ENCODE measurements around the gene THAP10. TPM values are rescaled to one million over a fixed set of nuclear protein-coding genes. Genes with fewer than 3 reads are reported as not detected.
"Not testable (repeated sequence)": the region's sequence is repeated elsewhere in the genome, so short reads cannot be mapped to it uniquely, and the experiment has no call there.

The THAP10 gene
- total RNA-seq, 1 donor: 0.10 TPM

GRCh38 chr15:70867911-70868467 is 24.2 kb downstream of the THAP10 start:
- Histone ChIP-seq H3K27me3 (ENCODE audit: insufficient read depth, low read length) (no peaks in the 10 kb centered on the region), H3K4me1 (ENCODE audit: insufficient read depth, low read length) (no peaks in the 10 kb centered on the region), H3K9me3 (ENCODE audit: low read depth, low read length) (no peaks in the 10 kb centered on the region), H3K4me3 (ENCODE audit: low read length) (no peak overlapping the region)

GRCh38 chr15:70866982-70867641 is 25.1 kb downstream of the THAP10 start:
- H3K4me1 ChIP-seq (ENCODE audit: insufficient read depth, low read length): no peaks in the 10 kb centered on the region
- H3K4me3 ChIP-seq (ENCODE audit: low read length): no peak overlapping the region
- no peaks in the 10 kb centered on the region for H3K27me3 ChIP-seq (ENCODE audit: insufficient read depth, low read length)
- no peaks in the 10 kb centered on the region for H3K9me3 ChIP-seq (ENCODE audit: low read depth, low read length)

GRCh38 chr15:70863450-70864218 is 28.6 kb downstream of the THAP10 start:
- H3K9me3 ChIP-seq (ENCODE audit: low read depth, low read length): no peaks in the 10 kb centered on the region
- H3K27me3 ChIP-seq (ENCODE audit: insufficient read depth, low read length): no peaks in the 10 kb centered on the region
- no peaks in the 10 kb centered on the region for H3K4me1 ChIP-seq (ENCODE audit: insufficient read depth, low read length)
- H3K4me3 ChIP-seq (ENCODE audit: low read length): no peak overlapping the region

GRCh38 chr15:70859998-70860397 is 32.2 kb downstream of the THAP10 start:
- H3K4me1 ChIP-seq (ENCODE audit: insufficient read depth, low read length): no peaks in the 10 kb centered on the region

DNA sequence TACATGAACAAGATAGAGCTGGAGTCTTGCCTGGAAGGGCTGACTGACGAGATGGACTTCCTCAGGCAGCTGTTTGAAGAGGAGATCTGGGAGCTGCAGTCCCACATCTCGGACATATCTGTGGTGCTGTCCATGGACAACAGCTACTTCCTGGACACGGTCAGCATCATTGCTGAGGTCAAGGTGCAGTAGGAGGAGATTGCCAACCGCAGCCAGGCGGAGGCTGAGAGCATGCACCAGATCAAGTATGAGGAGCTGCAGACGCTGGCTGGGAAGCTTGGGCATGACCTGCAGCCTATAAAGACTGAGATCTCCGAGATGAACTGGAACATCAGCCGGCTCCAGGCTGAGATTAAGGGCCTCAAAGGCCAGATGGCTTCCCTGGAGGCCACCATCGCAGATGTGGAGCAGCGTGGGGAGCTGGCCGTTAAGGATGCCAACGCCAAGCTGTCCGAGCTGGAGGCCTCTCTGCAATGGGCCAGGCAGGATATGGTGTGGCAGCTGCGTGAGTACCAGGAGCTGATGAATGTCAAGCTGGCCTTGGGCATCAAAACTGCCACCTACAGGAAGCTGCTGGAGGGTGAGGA is 32.8 kb downstream of the THAP10 start:
- Histone ChIP-seq H3K4me1 (ENCODE audit: insufficient read depth, low read length) (no peaks in the 10 kb centered on the region), H3K27me3 (ENCODE audit: insufficient read depth, low read length) (peaks cover 21% of the 10 kb centered on the region), H3K4me3 (ENCODE audit: low read length) (no peak overlapping the region), H3K9me3 (ENCODE audit: low read depth, low read length) (no peaks in the 10 kb centered on the region)

More at GRCh38 chr15:70859998-70860397, 32.2 kb downstream of the THAP10 start:
- no peak overlapping the region for H3K4me3 ChIP-seq (ENCODE audit: low read length)
- H3K27me3 ChIP-seq (ENCODE audit: insufficient read depth, low read length): peaks cover 16% of the 10 kb centered on the region
- H3K9me3 ChIP-seq (ENCODE audit: low read depth, low read length): no peaks in the 10 kb centered on the region

DNA sequence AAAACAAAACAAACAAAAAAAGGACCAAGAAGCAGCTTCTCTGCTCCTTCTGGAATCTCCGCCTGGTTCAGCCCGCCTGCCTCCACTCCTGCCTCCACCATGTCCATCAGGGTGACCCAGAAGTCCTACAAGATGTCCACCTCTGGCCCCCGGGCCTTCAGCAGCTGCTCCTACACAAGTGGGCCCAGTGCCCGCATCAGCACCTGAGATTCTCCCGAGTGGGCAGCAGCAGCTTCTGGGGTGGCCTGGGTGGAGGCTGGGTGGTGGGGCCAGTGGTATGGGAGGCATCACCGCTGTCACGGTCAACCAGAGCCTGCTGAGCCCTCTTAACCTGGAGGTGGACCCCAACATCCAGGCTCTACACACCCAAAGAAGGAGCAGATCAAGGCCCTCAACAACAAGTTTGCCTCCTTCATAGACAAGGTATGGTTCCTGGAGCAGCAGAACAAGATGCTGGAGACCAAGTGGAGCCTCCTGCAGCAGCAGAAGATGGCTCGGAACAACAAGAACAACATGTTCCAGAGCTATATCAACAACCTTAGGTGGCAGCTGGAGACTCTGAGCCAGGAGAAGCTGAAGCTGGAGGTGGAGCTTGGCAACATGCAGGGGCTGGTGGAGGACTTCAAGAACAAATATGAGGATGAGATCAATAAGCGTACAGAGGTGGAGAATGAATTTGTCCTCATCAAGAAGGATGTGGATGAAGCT is 33.5 kb downstream of the THAP10 start:
- H3K4me1 ChIP-seq (ENCODE audit: insufficient read depth, low read length); H3K9me3 ChIP-seq (ENCODE audit: low read depth, low read length); H3K4me3 ChIP-seq (ENCODE audit: low read length): not testable (repeated sequence)
- peaks cover 24% of the 10 kb centered on the region for H3K27me3 ChIP-seq (ENCODE audit: insufficient read depth, low read length)

DNA sequence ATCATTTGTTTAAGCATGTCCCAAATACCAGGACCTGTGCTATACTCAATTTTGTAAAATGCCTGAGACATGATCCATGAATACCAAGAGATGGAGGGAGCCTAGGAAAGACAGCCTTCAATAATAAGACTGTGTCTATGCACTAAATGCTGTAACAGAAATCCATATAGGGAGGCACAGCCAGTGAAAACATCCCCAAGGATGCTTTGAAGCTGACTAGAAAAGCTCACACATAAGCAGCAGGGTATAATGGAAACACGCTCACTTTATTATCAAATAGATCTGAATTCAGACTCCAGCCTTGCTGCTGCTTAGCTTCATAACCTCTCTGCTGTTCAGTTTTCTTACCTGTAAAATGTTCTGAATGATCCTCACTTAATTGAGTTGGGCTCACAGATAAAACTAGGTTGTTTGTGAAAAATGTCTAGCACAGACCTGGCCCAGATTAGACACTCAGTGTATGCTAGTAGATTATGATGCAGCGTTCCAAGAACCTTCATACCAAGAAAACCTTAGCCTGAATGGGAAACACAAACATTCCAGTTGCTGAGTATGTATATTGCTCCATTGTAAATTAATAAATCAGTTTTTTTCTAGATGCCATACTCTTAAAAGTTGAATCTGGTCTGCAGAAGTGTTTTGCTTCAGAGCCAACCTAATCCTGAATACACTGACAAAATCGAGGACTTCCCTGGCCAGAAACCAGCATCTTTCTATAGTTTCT is 34.5 kb downstream of the THAP10 start:
- Histone ChIP-seq H3K4me1 (ENCODE audit: insufficient read depth, low read length) (peaks cover 4% of the 10 kb centered on the region), H3K27me3 (ENCODE audit: insufficient read depth, low read length) (peaks cover 32% of the 10 kb centered on the region), H3K9me3 (ENCODE audit: low read depth, low read length) (no peaks in the 10 kb centered on the region), H3K4me3 (ENCODE audit: low read length) (no peak overlapping the region)

- Histone ChIP-seq H3K4me1 (ENCODE audit: insufficient read depth, low read length) (peaks cover 4% of the 10 kb centered on the region), H3K27me3 (ENCODE audit: insufficient read depth, low read length) (peaks cover 38% of the 10 kb centered on the region), H3K9me3 (ENCODE audit: low read depth, low read length) (no peaks in the 10 kb centered on the region), H3K4me3 (ENCODE audit: low read length) (no peak overlapping the region)
These were observed 35.2 kb downstream of the THAP10 start for GRCh38 chr15:70856884-70857561.

DNA sequence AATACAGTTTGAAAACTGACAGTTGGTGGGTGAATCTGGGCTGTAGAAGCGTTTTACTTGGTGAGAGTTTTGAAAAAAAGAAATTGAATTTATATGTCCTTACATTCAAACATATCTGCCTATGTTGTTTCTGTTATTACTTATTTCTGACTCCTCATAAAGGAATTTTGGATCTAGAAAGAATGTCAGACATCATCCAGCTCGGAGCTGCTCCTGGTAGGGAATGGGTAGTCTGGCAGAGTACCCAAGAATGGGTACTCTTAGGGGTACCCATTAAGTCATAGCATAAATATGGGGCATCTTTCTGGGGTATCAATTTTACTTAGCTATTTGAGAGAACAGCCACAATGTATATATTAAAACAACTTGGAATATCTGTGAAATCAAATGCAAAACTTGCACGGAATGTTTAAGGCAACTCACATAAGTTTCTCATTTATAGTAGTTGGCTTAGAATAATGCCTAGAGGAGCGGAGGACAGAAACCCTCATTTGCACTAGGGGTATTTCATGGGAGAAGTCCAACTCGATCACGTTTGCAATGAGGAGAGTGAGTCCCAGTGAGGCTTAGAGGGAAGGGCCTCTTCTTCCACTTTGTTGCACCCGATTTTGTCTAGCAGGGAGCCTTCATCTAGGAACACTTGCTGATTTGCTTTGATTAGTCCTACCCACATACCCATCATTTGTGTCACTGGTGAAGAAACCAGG is 35.9 kb downstream of the THAP10 start:
- no peak overlapping the region for H3K4me3 ChIP-seq (ENCODE audit: low read length)
- H3K4me1 ChIP-seq (ENCODE audit: insufficient read depth, low read length): peaks cover 4% of the 10 kb centered on the region
- peaks cover 45% of the 10 kb centered on the region for H3K27me3 ChIP-seq (ENCODE audit: insufficient read depth, low read length)
- H3K9me3 ChIP-seq (ENCODE audit: low read depth, low read length): no peaks in the 10 kb centered on the region

- Histone ChIP-seq H3K4me3 (ENCODE audit: low read length) (no peak overlapping the region), H3K27me3 (ENCODE audit: insufficient read depth, low read length) (peaks cover 50% of the 10 kb centered on the region)
These were observed 36.5 kb downstream of the THAP10 start for GRCh38 chr15:70855764-70856163.

DNA sequence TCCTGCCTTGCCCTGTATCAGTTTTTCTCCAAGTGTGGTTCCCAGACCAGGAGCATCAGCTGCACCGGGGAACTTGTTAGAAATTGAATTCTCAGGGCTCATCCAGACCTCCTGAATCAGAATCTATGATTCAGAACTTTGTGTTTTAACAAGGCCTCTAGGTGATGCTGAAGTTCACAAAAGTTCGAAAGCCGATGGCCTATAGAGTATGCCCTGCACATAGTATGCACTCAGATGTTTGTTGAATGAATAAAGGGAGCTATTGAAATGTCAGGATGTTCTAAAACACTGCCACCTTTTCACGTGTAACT is 37.6 kb downstream of the THAP10 start:
- H3K27me3 ChIP-seq (ENCODE audit: insufficient read depth, low read length): peaks cover 60% of the 10 kb centered on the region
- no peak overlapping the region for H3K4me3 ChIP-seq (ENCODE audit: low read length)

More at GRCh38 chr15:70855764-70856163, 36.5 kb downstream of the THAP10 start:
- peaks cover 4% of the 10 kb centered on the region for H3K4me1 ChIP-seq (ENCODE audit: insufficient read depth, low read length)
- H3K9me3 ChIP-seq (ENCODE audit: low read depth, low read length): no peaks in the 10 kb centered on the region

DNA sequence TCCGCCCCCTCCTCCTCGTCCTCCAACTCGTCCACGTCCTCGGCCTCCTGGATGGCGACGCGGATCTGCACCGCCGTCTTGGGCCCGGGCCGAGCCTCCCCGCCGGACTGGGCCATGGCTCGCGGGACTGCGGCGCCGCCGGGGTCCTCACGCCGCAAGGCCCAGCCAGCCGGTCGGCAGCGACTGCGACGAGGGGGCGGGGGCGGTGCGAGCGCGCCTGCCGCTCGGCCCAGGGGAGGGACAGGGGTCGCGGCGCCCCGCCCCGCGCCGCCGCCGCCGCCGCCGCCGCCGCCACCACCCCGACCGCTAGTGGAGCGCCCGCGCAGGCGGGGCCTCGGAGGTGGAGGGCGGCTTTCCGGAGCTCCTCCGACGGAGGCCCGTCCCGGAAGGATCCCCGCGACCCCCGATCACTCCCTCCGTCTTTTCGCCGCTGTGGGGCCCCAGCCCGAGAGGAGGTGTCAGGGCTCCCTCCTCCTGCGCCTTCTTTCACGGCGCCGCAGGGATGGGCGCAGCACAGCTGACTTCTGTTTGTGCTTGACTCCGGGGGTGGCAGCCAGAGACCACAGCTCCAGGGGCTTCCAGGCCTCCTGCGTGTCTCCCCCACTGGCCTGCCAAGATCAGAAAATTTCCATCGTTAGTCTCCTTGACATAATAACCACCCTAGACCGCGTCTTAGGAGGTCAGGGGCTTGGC is 38.1 kb downstream of the THAP10 start, which contains the start of gene LARP6:
LARP6 (minus strand) TSS at position 185 of the 693 bp plus-strand sequence; CDS start at position 116, 69 bp downstream.
- Histone ChIP-seq H3K4me3 (ENCODE audit: low read length) (no peak within 1 kb of the TSS), H3K27me3 (ENCODE audit: insufficient read depth, low read length) (peaks cover 65% of the 10 kb centered on the region), H3K4me1 (ENCODE audit: insufficient read depth, low read length) (peaks cover 4% of the 10 kb centered on the region), H3K9me3 (ENCODE audit: low read depth, low read length) (no peaks in the 10 kb centered on the region)

More for the DNA sequence above, 37.6 kb downstream of the THAP10 start:
- Histone ChIP-seq H3K4me1 (ENCODE audit: insufficient read depth, low read length) (peaks cover 4% of the 10 kb centered on the region), H3K9me3 (ENCODE audit: low read depth, low read length) (no peaks in the 10 kb centered on the region)
